Stimulated activated CD4-positive, alpha-beta T cell treated with anti-CD3 and anti-CD28 coated beads, TNF-alpha, amount 100 ng/mL, for 4 hours (primary cell): ENCODE measurements around the gene CAPN14.

Source experiments
- DNase-seq, 3 experiments: peaks; one replicate each; pipeline ENCODE4 v3.0.0-alpha.2; 2020; ENCODE audit warnings: low read depth in 3 of 3

CAPN14 gene

GRCh38 chr2:31241625-31242270 is 24.4 kb upstream of the CAPN14 start:
- DNase-seq = no peak

DNA sequence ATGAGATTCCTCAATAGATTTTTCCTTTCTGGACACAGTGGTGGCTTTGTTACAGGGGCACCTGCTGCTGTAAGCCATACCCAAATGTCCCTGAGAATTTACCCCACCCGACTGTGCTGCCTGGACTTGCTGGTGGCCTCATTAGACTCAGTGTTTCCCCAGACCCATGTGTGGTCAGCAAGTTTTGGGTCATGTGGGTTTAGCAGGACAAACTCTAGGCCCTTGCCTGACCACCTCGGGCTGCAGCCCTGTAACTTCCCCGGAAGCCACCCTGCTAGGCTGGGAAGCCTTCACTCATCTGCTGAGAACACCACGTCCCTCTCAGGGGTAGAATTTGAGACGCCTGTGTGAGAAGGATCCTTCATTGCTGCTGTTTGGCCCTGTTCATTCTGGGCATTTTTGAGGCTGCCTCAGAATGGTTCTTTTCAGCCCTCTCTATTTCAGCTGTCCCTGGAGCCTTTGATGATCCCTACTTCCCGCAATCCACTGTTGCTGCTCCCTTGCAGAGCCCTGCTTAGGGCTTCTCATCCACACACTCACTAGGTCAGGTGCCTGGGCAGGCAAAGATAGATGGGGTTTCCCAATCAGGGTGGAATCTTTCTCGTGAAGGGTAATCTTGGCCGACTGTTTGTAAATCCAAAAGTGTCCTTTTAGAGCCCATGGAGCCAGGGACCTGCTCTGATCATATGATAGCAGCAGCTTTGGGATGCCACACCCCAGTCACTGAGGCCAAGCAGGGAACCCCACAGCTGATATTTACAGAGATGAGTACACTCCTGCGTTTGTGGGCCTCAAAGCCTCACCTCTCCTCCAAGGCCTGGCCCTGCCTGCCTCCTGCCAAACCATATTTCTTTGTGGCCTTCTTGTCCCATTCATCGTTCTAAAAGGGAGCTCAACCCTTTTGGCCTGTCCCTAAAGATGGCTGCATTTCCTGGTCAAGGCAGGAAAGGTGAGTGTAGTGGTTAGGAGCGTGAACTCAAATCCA is 23.4 kb upstream of the CAPN14 start:
- no peak for DNase-seq

DNA sequence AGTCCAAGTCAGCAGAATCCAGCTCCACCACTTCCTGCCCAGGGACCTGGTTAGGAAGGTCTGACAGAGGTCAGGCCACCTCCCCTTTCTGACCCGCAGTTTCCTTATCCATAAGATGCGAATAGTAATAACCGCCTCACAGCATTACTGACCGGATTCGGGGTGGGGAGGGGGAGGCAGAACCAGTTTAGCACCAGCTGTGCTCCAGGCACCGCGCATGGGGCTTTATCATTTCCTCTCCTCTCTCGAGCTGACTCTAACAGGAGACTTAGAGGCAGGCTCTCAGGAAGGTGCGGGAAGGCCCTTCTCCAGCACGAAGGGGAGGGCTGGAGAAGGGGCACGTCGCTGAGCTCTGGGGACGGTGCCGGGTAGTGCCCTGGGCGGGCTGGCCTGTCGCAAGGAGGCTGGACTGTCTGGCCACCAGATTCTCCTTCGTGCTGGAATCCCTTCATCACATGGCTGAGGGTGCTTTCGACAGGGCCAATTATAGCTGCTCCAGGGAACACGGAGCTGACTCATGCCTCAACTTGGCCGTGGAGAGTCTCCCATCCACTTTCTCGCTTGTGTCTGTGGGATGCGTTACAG is 22.4 kb upstream of the CAPN14 start:
- no peak for DNase-seq

GRCh38 chr2:31238906-31239592 is 21.7 kb upstream of the CAPN14 start:
- DNase-seq = no peak

GRCh38 chr2:31238126-31238905 is 21.0 kb upstream of the CAPN14 start:
- no peak for DNase-seq

DNA sequence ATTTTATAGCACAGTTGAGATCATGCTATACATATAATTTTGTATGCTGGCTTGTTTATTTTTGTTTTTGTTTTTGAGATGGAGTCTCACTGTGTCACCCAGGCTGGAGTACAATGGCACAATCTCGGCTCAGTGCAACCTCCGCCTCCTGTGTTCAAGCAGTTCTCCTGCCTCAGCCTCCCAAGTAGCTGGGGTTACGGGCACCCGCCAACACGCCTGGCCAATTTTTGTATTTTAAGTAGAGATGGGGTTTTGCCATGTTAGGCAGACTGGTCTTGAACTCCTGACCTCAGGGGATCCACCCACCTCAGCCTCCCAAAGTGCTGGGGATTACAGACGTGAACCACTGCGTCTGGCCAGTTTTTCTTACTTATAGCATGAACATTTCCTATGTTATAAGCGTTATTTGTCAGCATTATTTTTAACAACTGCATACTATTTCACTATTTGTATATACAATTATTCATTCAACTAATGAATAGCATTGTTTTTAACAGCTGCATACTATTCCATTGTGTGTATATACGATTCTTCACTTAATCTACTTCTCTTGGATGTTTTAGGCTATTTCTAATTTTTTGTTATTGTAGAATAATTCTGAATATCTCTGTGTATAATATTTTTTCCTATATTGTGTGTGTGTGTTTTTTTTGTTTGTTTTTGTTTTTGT is 20.2 kb upstream of the CAPN14 start:
- no peak for DNase-seq

GRCh38 chr2:31236433-31237205 is 19.3 kb upstream of the CAPN14 start:
- no peak for DNase-seq

DNA sequence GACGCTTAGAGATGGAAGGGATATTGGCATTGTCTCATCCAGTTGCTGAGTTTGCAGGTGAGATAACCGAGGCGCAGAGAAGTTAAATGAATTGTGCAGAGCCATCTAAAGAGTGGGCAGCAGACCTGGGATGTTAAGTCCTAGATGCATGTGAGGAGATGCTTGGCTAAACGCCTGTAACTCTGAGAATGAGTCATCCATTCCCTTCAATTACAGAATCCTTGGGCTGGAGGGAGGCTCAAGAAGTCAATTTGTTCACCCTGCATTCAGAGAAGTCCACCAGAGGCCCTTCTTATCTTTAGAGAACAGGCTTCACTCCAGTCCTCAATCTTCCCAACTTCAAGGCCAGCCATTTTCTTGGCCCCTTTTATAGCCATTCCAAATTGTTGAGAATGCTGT is 18.2 kb upstream of the CAPN14 start:
- DNase-seq = no peak

GRCh38 chr2:31234683-31235503 is 17.6 kb upstream of the CAPN14 start:
- DNase-seq = no peak

DNA sequence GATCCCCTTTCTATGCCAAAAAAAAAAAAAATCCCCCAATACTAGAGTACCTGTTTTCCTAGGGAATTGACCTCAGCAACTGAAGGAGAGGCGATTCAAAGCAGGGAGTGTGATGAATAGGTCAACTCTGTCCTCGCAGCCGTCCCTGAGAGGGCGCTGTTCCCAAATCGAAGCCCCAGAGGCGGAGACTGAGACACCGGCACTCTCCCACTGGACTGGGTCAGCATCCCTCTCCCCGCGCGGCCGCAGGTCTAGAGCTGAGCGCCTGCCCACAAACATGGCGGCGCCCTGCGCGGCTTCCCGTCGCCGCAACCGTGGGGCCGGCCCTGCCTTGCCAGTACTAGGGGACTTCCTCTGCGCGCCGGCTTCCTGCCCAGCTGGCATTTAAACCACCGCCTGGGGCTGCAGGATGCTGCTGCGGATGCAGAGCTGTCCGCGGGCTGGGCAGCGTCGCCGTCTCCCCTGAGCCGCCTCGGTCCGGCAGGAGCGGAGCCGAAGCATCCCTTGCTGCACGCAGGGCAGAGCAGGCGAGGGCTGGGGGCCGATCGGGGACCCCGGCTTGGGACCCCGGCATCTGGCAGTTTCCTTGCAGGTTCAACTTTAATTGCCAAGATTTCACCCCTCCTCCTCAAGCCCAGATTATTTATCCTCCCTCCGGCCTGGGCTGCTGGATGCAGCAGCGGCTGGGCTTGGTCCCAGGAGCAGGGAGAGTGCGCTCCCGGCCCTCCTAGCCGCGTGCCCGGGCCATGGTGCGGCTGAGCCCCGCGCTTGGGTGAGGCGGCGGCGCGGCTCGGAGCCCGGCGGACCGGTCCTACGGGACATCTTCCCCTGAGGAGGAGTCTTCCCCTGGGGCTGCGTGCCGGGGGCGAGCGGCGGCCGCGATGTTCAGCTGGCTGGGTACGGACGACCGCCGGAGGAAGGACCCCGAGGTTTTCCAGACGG is 16.7 kb upstream of the CAPN14 start, which contains the start of gene EHD3:
Gene EHD3, plus strand, starts transcription at position 412 of the 942 bp plus-strand sequence. Its CDS starts 470 bp downstream, at position 882.
- peak; percentile 49 to 61 (median 51) for DNase-seq

- DNase-seq = no peak
These were observed 15.9 kb upstream of the CAPN14 start for GRCh38 chr2:31233231-31233630.

DNA sequence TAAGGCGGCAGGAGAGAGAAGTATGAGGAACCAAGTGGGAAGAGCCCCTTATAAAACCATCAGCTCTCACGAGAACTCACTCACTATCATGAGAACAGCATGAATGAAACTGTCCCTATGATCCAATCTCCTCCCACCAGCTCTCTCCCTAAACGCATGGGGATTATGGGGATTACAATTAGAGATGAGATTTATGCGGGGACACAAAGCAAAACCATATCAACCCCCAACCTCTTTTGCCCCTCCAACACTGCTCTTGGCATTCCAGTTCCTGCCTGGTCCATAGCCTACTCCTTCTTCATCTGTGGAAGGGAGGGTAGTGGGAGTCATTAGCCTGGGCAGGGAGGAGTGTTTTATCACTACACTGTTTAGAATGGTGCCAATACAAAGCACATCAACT is 15.3 kb upstream of the CAPN14 start:
- DNase-seq = no peak

- no peak for DNase-seq
These were observed 14.4 kb upstream of the CAPN14 start for GRCh38 chr2:31231571-31232302.

GRCh38 chr2:31230751-31231150 is 13.4 kb upstream of the CAPN14 start:
- DNase-seq = no peak

DNA sequence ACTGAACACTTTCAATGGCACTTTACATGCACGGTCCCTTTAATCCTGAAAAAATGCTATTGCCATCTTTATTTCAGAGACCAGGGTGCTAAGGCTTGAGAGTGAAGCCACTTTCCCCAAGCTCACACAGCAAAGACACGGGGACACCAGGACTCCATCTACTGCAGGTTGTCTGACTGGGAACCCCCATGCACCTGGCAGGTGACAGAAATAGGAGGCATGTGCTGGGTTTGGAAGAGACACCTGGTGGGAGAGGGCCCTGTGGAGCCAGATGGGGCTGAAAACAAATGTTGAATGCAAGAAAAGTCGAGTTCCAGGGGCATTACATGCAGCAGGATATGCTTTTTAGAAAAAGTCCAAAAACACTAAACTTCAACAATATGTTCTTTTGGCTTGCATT is 11.4 kb upstream of the CAPN14 start:
- DNase-seq = no peak

DNA sequence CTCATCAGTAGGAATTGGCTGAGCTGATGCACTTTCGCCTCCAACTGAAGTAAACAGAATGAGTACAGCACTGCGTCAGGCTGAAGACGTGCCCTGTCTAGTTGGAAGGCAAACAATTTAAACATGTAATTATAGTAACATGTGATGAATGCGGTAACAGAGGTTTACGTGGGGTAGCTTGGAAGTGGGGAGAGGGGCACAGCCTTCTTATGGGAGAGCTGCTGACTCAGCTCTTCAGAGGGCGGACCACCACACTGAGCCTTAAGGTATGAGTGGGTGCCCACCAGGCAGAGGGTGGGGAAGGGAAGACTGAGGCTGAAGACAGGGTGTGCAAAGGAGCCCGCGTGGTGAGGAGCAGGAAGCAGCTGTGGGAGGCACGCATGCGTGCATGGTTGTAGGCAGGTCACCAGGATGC is 10.4 kb upstream of the CAPN14 start:
- no peak for DNase-seq

DNA sequence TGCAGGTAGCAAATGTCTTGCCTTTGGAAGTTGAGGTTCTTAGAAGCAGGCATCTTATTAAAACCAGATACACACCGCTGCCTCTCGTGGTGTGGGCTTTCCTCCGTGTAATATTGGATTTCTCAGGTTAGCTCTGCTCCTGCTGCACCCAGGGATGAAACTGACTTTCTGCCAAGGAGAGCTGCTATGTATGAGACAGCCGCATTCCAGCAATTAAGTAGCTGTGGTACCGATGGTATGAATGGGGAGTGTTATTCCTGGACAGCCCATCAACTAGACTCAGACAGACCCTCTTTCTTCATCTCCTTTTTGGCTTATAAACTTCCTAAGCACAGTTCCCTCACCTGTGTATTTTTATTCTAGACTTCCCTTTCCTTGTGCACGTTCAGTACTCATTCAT is 9.8 kb upstream of the CAPN14 start:
- DNase-seq = no peak
